Thyroid gland (tissue), 4 donors: ENCODE measurements around the gene PRKCE. TPM values are rescaled to one million over a fixed set of nuclear protein-coding genes. Genes with fewer than 3 reads are reported as not detected.

Source experiments
- DNase-seq, 2 donors: peaks; one replicate each; pipeline ENCODE4 v3.0.0-alpha.2; 2019
- H3K27ac ChIP-seq, 3 donors: fragments of 200-600 bp; sonication (generic); 1 replicate in 2 of 3; 2 replicates in 1 of 3; pipeline ENCODE4 v1.5.1; 2016 to 2019; ENCODE audit warnings: mild to moderate bottlenecking in 1 of 3, moderate library complexity in 1 of 3
- H3K27me3 ChIP-seq: fragments of 200-600 bp; sonication (generic); one replicate; pipeline ENCODE4 v1.5.1; 2019
- H3K36me3 ChIP-seq, 2 donors: fragments of 200-600 bp; sonication (generic); one replicate each; pipeline ENCODE4 v1.5.1; 2016 to 2019
- H3K4me1 ChIP-seq, 2 donors: fragments of 200-600 bp; sonication (generic); one replicate each; pipeline ENCODE4 v1.5.1; 2017 to 2019
- H3K4me3 ChIP-seq, 3 donors: fragments of 200-600 bp; sonication (generic); replicated peaks in 1 of 3; 1 replicate in 2 of 3; 2 replicates in 1 of 3; pipeline ENCODE4 v1.5.1; 2016; ENCODE audit warnings: mild to moderate bottlenecking in 1 of 3
- H3K9me3 ChIP-seq: fragments of 200-600 bp; sonication (generic); one replicate; pipeline ENCODE4 v1.5.1; 2017
- CTCF ChIP-seq, 6 experiments: fragments of 200-600 bp in 3 of 6; fragments of 450-650 bp in 3 of 6; sonication (generic) in 3 of 6; IDR thresholded peaks; one replicate each; pipeline ENCODE4 v1.5.1; 2016 to 2019; ENCODE audit warnings: antibody characterized with exemption in 6 of 6, mild to moderate bottlenecking in 2 of 6, inconsistent platforms in 1 of 6, moderate library complexity in 1 of 6
- POLR2A ChIP-seq, 2 donors: fragments of 450-650 bp; IDR thresholded peaks; one replicate each; pipeline ENCODE4 v1.6.1; 2017; ENCODE audit warnings: antibody characterized with exemption in 2 of 2, mild to moderate bottlenecking in 2 of 2, moderate library complexity in 1 of 2
- WGBS, 2 donors: methylation state at CpG; one replicate each; pipeline ENCODE4 v1.1.5; 2017; 5-methylcytosine and 5-hydroxymethylcytosine counted together
- intact Hi-C: fragments of 100-400 bp; cut with DNase I; formaldehyde crosslinking; loops from one replicate; pipeline ENCODE4 v1.15.1; 2023
- total RNA-seq, 4 donors: library from RNA; depleted of rRNA; stranded (reverse); fragments of >200 nt; gene quantifications; one replicate each; pipeline ENCODE4 v1.2.3, GENCODE V29; 2016

PRKCE gene
- total RNA-seq, 4 donors from 2014 or later, result 8.4 to 35.3 (median 15.2) TPM

GRCh38 chr2:45743531-45744396, 92.3 kb downstream of the PRKCE start:
- DNase-seq, result peak in 1 of 2 donors; percentile 5
- H3K4me1 ChIP-seq, result no peaks in the 10 kb centered on the region
- no peak overlapping the region for H3K27ac ChIP-seq
- H3K36me3 ChIP-seq, result no peaks in the 10 kb centered on the region
- WGBS, 2 donors, result 70 to 72% methylated on average over 12 of the region's 12 CpGs
- H3K27me3 ChIP-seq, result no peaks in the 10 kb centered on the region
- H3K9me3 ChIP-seq, result no peaks in the 10 kb centered on the region
- intact Hi-C loops, result no loop called here
- no peak for TF ChIP-seq CTCF (IDR thresholded peaks at IDR 0.05)
- no peak for TF ChIP-seq POLR2A (IDR thresholded peaks at IDR 0.05)
- H3K4me3 ChIP-seq, result no peak overlapping the region

GRCh38 chr2:45745231-45745630, 93.8 kb downstream of the PRKCE start:
- H3K9me3 ChIP-seq, result no peaks in the 10 kb centered on the region
- 86 to 90% methylated on average over 5 of the region's 5 CpGs for WGBS, 2 donors
- no peak overlapping the region for H3K27ac ChIP-seq
- H3K36me3 ChIP-seq, result no peaks in the 10 kb centered on the region
- DNase-seq, result no peak
- H3K27me3 ChIP-seq, result no peaks in the 10 kb centered on the region
- intact Hi-C loops, result no loop called here
- H3K4me3 ChIP-seq, result no peak overlapping the region
- TF ChIP-seq CTCF (IDR thresholded peaks at IDR 0.05), result no peak
- TF ChIP-seq POLR2A (IDR thresholded peaks at IDR 0.05), result no peak
- no peaks in the 10 kb centered on the region for H3K4me1 ChIP-seq

GRCh38 chr2:45746888-45747287, 95.4 kb downstream of the PRKCE start:
- H3K36me3 ChIP-seq, result no peaks in the 10 kb centered on the region
- TF ChIP-seq POLR2A (IDR thresholded peaks at IDR 0.05) (no peak), CTCF (IDR thresholded peaks at IDR 0.05) (no peak)
- DNase-seq, result no peak
- H3K27me3 ChIP-seq, result no peaks in the 10 kb centered on the region
- H3K27ac ChIP-seq, result no peak overlapping the region
- intact Hi-C loops, result no loop called here
- H3K4me1 ChIP-seq, result no peaks in the 10 kb centered on the region
- H3K4me3 ChIP-seq, result no peak overlapping the region
- 98% methylated on average over 4 of the region's 4 CpGs for WGBS, 2 donors
- H3K9me3 ChIP-seq, result no peaks in the 10 kb centered on the region

GRCh38 chr2:45747363-45747762, 95.9 kb downstream of the PRKCE start:
- no peaks in the 10 kb centered on the region for H3K36me3 ChIP-seq
- no peak overlapping the region for H3K4me3 ChIP-seq
- no peaks in the 10 kb centered on the region for H3K27me3 ChIP-seq
- no peak for DNase-seq
- no peak overlapping the region for H3K27ac ChIP-seq
- no peak for TF ChIP-seq POLR2A (IDR thresholded peaks at IDR 0.05)
- TF ChIP-seq CTCF (IDR thresholded peaks at IDR 0.05), result no peak
- intact Hi-C loops, result no loop called here
- no peaks in the 10 kb centered on the region for H3K4me1 ChIP-seq
- no peaks in the 10 kb centered on the region for H3K9me3 ChIP-seq

- TF ChIP-seq POLR2A (IDR thresholded peaks at IDR 0.05), result no peak
- Histone ChIP-seq H3K9me3 (no peaks in the 10 kb centered on the region), H3K27me3 (no peaks in the 10 kb centered on the region), H3K4me3 (no peak overlapping the region), H3K27ac (no peak overlapping the region), H3K36me3 (no peaks in the 10 kb centered on the region), H3K4me1 (no peaks in the 10 kb centered on the region)
- DNase-seq, result no peak
- 88 to 93% methylated on average over 8 of the region's 8 CpGs for WGBS, 2 donors
- intact Hi-C loops, result no loop called here
Observed at GRCh38 chr2:45748239-45748638, 96.8 kb downstream of the PRKCE start.
